Astrocyte of the cerebellum (primary cell): ENCODE data around the gene DIAPH1.
A peak's percentile ranks its signal among the peaks of the same experiment; 100 is the strongest.

Experiments
- DNase-seq: peaks from one replicate; pipeline ENCODE4 v3.0.0-alpha.2; 2011; ENCODE audit warnings: low read depth
- H3K4me3 ChIP-seq: 2 replicates; pipeline ENCODE4 v1.5.1; 2011; ENCODE audit warnings: mild to moderate bottlenecking, low read depth, low read length, moderate library complexity
- CTCF ChIP-seq: IDR thresholded peaks from 2 replicates; pipeline ENCODE4 v1.5.1; 2012; ENCODE audit warnings: low read length, low read depth, moderate library complexity, mild to moderate bottlenecking; ENCODE audit errors: missing control alignments
- in situ Hi-C: cut with HindIII; loops from 2 replicates; pipeline ENCODE4 v1.10.0; 2017; ENCODE audit warnings: low sequenced_read_pairs

Gene DIAPH1

GRCh38 chr5:141560725-141561483, 57.9 kb downstream of the DIAPH1 start:
- in situ Hi-C loops, result no loop called here
- no peak overlapping the region for H3K4me3 ChIP-seq
- DNase-seq, result peak; percentile 98
- peak; percentile 86 for TF ChIP-seq CTCF

GRCh38 chr5:141560151-141560550, 58.6 kb downstream of the DIAPH1 start:
- H3K4me3 ChIP-seq, result no peak overlapping the region
- in situ Hi-C loops, result no loop called here
- DNase-seq, result peak; percentile 19
- TF ChIP-seq CTCF, result no peak

- H3K4me3 ChIP-seq, result no peak overlapping the region
- no peak for DNase-seq
These were observed 59.3 kb downstream of the DIAPH1 start for GRCh38 chr5:141559461-141559860.

GRCh38 chr5:141558150-141558549, 60.6 kb downstream of the DIAPH1 start:
- in situ Hi-C loops, result no loop called here
- DNase-seq, result no peak
- TF ChIP-seq CTCF, result no peak
- no peak overlapping the region for H3K4me3 ChIP-seq

More at GRCh38 chr5:141559461-141559860, 59.3 kb downstream of the DIAPH1 start:
- in situ Hi-C loops, result no loop called here
- TF ChIP-seq CTCF, result no peak

GRCh38 chr5:141557681-141558136, 61.1 kb downstream of the DIAPH1 start:
- H3K4me3 ChIP-seq, result peak overlapping the region; percentile 17
- peak; percentile 95 for DNase-seq

GRCh38 chr5:141547921-141548320, 70.9 kb downstream of the DIAPH1 start:
- no peak overlapping the region for H3K4me3 ChIP-seq
- in situ Hi-C loops, result no loop called here
- no peak for TF ChIP-seq CTCF
- no peak for DNase-seq

More at GRCh38 chr5:141557681-141558136, 61.1 kb downstream of the DIAPH1 start:
- in situ Hi-C loops, result no loop called here
- TF ChIP-seq CTCF, result peak; percentile 75
